H1 (cell line): ENCODE results near the gene ACYP2. TPM values are rescaled to one million over a fixed set of nuclear protein-coding genes. Genes with fewer than 3 reads are reported as not detected.

ENCODE experiments used
- BACH1 ChIP-seq: IDR thresholded peaks from 2 replicates; pipeline ENCODE4 v1.6.1; 2012; ENCODE audit warnings: low read length, improper control_type of control experiment
- EGR1 ChIP-seq: IDR thresholded peaks from 2 replicates; pipeline ENCODE4 v1.6.1; 2011; ENCODE audit warnings: low read depth, low read length, borderline replicate concordance
- HDAC6 ChIP-seq: IDR thresholded peaks from one replicate; pipeline ENCODE4 v1.7.1; 2012; ENCODE audit warnings: low read depth, mild to moderate bottlenecking, inconsistent platforms, low read length, moderate library complexity
- JUN ChIP-seq: IDR thresholded peaks from 2 replicates; pipeline ENCODE4 v1.6.1; 2011; ENCODE audit warnings: low read depth, mild to moderate bottlenecking, improper control_type of control experiment, low read length
- SIX5 ChIP-seq: IDR thresholded peaks from 2 replicates; pipeline ENCODE4 v1.6.1; 2011; ENCODE audit warnings: mild to moderate bottlenecking, low read depth, low read length
- TBP ChIP-seq: IDR thresholded peaks from 2 replicates; pipeline ENCODE4 v1.6.1; 2011; ENCODE audit warnings: low read depth, low read length, improper control_type of control experiment
- USF2 ChIP-seq: IDR thresholded peaks from 2 replicates; pipeline ENCODE4 v1.6.1; 2011; ENCODE audit warnings: low read length, improper control_type of control experiment
- polyA plus RNA-seq, 7 experiments: library from polyadenylated mRNA; depleted of rRNA in 3 of 7; stranded (reverse) in 5 of 7; unstranded in 2 of 7; fragments of >200 nt in 5 of 7; fragments of 200-250 nt in 2 of 7; gene quantifications; 1 replicate in 5 of 7; 2 replicates in 1 of 7; 4 replicates in 1 of 7; pipeline versions ENCODE4 v1.2.1 to v1.2.3, GENCODE V29; 2011 to 2013; ENCODE audit warnings: missing spikeins in 2 of 7, mixed read lengths in 2 of 7
- total RNA-seq: library from RNA; stranded (reverse); fragmentation: NEBNext Ultra II Directional; extraction: Animal tissue kit (Norgen Biotek cat#: 25700); gene quantifications from 2 replicates; pipeline ENCODE4 v1.2.1, GENCODE V29; 2021
- TF ChIP-seq, protein P1 (sequence below): fragments of 300-600 bp; sonication (generic); IDR thresholded peaks from 2 replicates; pipeline ENCODE4 v1.7.1; 2012; ENCODE audit warnings: low read length, moderate library complexity, mild to moderate bottlenecking, inconsistent platforms; ENCODE audit not compliant: insufficient replicate concordance

ACYP2 gene
- total and polyA plus RNA-seq, 2 of the 8 experiments (the other 6 are each of a cell fraction or from before 2014, with no cell fraction given) = 3.4 to 4.4 TPM

DNA sequence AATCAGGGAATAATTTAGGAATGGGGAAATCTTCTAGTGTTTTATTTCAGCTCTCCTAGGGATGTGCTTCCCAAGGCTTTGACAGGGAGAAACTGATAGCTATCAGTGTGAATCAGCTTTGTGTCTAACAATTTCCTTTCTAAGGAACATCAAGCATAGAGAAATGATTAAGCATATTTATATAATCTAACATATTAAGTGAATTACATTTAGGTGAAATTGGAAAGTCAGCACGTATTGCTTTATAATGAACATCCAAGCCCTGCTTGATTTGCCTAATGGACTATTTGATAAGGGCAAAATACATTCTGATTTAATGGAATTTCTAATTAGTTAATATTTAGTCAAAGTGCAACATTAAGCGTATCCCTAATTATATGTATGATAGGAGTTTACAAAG is 160.1 kb downstream of the ACYP2 start (continued):
- TF ChIP-seq, protein P1, sequence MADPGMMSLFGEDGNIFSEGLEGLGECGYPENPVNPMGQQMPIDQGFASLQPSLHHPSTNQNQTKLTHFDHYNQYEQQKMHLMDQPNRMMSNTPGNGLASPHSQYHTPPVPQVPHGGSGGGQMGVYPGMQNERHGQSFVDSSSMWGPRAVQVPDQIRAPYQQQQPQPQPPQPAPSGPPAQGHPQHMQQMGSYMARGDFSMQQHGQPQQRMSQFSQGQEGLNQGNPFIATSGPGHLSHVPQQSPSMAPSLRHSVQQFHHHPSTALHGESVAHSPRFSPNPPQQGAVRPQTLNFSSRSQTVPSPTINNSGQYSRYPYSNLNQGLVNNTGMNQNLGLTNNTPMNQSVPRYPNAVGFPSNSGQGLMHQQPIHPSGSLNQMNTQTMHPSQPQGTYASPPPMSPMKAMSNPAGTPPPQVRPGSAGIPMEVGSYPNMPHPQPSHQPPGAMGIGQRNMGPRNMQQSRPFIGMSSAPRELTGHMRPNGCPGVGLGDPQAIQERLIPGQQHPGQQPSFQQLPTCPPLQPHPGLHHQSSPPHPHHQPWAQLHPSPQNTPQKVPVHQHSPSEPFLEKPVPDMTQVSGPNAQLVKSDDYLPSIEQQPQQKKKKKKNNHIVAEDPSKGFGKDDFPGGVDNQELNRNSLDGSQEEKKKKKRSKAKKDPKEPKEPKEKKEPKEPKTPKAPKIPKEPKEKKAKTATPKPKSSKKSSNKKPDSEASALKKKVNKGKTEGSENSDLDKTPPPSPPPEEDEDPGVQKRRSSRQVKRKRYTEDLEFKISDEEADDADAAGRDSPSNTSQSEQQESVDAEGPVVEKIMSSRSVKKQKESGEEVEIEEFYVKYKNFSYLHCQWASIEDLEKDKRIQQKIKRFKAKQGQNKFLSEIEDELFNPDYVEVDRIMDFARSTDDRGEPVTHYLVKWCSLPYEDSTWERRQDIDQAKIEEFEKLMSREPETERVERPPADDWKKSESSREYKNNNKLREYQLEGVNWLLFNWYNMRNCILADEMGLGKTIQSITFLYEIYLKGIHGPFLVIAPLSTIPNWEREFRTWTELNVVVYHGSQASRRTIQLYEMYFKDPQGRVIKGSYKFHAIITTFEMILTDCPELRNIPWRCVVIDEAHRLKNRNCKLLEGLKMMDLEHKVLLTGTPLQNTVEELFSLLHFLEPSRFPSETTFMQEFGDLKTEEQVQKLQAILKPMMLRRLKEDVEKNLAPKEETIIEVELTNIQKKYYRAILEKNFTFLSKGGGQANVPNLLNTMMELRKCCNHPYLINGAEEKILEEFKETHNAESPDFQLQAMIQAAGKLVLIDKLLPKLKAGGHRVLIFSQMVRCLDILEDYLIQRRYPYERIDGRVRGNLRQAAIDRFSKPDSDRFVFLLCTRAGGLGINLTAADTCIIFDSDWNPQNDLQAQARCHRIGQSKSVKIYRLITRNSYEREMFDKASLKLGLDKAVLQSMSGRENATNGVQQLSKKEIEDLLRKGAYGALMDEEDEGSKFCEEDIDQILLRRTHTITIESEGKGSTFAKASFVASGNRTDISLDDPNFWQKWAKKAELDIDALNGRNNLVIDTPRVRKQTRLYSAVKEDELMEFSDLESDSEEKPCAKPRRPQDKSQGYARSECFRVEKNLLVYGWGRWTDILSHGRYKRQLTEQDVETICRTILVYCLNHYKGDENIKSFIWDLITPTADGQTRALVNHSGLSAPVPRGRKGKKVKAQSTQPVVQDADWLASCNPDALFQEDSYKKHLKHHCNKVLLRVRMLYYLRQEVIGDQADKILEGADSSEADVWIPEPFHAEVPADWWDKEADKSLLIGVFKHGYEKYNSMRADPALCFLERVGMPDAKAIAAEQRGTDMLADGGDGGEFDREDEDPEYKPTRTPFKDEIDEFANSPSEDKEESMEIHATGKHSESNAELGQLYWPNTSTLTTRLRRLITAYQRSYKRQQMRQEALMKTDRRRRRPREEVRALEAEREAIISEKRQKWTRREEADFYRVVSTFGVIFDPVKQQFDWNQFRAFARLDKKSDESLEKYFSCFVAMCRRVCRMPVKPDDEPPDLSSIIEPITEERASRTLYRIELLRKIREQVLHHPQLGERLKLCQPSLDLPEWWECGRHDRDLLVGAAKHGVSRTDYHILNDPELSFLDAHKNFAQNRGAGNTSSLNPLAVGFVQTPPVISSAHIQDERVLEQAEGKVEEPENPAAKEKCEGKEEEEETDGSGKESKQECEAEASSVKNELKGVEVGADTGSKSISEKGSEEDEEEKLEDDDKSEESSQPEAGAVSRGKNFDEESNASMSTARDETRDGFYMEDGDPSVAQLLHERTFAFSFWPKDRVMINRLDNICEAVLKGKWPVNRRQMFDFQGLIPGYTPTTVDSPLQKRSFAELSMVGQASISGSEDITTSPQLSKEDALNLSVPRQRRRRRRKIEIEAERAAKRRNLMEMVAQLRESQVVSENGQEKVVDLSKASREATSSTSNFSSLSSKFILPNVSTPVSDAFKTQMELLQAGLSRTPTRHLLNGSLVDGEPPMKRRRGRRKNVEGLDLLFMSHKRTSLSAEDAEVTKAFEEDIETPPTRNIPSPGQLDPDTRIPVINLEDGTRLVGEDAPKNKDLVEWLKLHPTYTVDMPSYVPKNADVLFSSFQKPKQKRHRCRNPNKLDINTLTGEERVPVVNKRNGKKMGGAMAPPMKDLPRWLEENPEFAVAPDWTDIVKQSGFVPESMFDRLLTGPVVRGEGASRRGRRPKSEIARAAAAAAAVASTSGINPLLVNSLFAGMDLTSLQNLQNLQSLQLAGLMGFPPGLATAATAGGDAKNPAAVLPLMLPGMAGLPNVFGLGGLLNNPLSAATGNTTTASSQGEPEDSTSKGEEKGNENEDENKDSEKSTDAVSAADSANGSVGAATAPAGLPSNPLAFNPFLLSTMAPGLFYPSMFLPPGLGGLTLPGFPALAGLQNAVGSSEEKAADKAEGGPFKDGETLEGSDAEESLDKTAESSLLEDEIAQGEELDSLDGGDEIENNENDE = no peak
- TF ChIP-seq JUN (no peak), BACH1 (no peak), EGR1 (no peak), SIX5 (no peak), USF2 (no peak), HDAC6 (no peak), TBP (no peak)
